NCI-H2029 treated with DMSO at 0.1 percent for 48 hours (cell line): ENCODE data around the gene ATG16L1.

ENCODE experiments used
- DNase-seq: peaks from one replicate; lab custom pipeline; 2025; lab: John Stamatoyannopoulos, UW

The ATG16L1 gene

DNA sequence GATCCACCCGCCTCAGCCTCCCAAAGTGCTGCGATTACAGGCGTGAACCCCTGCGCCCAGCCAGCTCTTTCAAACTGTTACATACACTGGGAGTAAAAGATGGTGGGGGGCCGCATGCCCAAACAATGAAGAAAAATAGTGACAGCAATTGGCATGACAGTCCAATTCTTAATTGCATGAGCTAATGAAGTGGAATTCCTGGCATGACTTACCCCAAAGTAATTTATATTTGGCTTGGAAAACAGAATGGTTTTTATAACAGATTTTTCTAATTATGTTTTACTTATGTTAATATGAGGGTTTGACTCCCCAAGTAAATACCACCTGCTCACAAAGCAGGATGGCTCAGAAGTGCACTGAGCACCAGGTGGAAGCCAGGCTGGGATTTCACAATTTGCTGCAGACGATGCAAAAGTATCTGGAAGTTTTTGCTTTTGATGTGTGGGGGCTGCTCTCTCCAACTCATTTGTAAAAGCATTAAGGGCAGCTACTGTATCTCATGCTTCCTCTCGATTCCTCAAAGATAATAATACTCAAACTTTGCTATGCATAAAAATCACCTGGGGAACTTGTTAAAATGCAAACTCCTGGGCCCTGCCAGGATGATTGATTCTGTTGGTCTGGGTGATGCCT lies 24.0 kb upstream of the ATG16L1 start:
- no peak for DNase-seq

DNA sequence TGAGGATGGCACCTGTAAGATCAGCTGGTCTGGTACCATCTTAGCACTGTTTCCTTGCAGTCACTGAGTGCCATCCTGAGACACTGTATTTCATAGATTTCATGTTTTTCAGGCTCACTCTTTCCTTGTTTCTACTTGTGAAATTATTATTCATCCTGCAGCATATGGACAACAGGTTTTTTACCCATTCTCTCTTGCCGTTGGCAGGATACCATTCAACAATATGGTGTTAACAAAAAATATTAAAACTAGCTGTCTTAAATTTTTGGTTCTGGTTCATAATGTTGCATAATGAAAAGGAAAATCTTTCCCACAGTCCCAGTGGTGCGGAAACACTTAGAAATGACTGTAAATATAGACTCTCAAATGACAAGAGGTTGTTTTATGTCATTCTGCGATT lies 23.1 kb upstream of the ATG16L1 start:
- DNase-seq, result no peak

DNA sequence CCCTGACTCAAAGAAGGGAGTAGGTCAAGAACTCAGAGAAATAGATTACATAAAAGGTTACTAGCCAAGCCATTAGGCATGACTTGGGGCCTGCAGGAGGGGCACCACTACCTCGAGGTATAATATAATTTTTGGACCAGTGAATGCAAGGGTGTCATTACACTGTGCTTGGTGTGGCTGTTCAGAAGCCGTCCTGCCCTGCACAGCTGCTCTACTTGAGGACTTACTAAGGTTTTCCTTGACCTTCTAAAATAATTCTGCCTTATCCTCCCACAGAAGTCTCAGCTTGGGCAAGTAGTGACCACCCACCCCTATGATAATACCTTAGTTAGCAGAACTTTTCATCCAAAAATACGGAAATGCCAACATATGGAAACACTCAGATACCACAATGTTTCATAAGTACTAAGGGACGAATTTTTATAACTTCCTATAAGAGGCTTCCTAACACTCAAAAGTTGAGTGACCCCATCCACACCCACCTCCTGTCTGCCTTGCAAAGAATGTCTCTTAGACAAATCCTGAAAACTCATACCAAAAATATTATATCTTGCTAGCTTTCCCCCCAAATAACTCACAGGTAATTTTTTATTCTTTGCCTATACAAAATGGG lies 17.7 kb upstream of the ATG16L1 start:
- DNase-seq, result no peak

DNA sequence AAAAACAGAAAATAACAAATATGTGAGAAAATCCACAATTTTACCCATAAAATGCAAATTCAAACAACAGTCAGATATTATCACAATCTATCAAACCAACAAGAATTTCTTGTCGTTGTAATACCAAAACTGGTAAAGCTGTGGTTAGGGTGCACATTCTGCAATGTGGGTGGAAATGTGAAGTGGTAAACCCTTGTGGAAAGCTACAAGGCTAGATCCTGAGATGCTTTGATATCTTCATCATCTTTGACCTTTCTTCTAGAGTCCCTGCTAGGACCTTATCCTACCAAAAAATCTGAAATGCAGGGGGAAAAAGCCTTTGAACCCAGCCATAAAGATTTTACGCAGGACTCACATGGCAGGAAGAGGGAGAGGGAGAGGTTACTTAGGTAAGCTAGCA lies 17.2 kb upstream of the ATG16L1 start:
- no peak for DNase-seq

DNA sequence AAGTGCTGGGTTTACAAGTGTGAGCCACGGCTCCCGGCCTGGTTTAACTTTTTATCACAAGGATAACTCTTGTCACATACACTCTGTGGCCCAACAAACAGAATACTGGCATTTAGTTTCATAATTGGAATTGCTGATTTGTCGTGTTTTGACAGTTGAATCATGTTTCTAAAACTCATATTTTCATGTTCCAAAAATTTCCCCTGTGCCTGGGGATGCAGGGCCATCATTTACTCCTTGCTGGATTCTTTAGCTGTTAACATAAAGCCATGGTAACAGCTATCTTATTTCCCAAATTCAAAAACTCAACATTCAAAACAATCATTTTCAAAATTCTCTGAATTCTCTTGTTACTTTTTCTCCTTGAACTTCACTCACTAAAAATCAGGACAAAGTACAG lies 16.5 kb upstream of the ATG16L1 start:
- no peak for DNase-seq

DNA sequence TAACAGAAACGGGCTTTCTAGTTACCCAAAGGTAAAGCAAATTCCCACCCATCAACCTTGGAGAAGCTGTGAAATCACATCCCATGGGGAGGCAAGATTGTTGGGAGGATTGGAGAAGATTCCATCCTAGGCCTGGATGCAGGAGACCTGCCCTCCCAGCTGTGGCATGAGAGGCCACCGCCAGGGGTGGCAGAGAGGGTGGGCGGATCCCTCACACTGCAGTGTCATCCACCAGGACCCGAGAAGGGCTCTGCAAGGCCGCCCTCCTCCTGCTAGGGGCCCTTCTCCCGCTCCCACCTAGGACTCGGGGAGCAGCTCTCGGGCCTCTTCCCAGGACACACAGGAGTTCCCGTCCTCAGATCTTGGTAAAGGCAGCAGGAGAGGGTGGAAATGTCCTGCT lies 15.5 kb upstream of the ATG16L1 start:
- no peak for DNase-seq

DNA sequence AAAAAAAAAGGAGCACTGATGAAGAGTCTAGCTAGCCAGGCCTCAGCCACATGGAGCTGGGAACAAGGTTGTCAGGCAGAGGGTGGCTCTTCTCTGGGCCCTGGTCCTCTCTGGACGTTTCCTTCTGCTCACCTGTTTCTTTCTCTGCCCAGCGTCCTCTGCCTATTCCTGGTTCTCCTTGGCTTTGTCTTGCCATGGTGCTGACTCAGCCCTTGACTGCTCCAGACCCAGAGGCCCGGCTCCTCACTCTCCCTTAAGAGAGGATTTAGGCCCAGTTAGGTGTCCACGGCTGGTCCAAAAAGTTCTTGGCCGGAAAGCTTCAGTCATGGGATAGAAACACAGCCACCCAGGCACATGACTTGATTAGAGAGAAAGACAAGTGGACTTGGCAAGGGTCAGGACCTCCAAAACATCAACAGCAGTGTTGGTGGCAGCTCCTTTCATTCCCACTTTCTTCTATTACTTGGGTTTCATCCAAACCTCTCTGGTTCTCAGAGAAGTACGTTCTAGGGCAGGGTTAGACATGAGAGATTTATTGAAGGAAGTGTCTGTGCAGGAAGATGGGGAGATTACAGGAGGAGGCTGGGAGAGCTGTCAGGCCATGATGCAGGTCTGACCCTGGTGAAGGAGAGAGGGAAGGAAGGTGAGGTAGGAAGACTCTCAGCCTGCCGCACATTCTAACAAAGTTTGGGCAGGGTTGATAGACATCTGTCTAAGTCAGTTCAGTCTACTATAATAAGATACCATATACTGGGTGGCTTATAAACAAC lies 14.5 kb upstream of the ATG16L1 start:
- DNase-seq, result no peak

DNA sequence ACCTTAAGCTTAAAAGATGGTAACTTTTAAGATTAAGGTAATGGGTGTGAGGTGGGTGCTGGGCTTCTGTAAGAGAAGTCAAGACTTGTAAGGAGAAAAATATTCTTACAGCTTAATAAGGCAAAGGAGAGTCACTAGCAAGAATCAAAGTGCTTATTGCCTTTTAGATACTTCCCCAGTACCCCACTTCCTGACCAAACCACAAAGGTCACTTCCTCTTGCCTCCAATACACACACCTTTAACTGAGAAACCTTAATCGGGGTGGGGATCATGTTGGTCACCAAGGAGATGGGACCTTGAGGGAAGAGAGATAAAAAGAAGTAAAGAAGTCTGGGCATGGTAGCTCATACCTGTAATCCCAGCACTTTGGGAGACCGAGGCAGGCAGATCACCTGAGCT lies 10.6 kb upstream of the ATG16L1 start:
- DNase-seq, result no peak

DNA sequence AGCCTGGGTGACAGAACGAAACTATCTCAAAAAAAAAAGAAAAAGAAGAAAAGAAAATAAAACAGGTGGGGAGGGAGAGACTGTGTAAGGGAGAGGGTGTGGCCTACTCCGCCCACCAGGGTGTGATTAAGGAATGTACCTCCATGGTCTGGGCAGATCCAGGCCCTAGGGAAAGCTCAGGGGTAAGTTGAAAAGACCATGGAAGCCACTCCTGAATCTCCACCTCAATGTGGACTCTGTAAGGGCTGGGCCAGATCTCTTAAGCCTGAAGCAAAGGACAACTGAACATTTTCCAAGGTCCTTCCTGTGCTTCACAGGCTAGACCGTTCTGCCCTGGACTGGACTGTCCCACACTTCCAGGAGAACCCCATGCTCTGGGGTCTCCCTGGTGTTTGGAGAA lies 9.7 kb upstream of the ATG16L1 start:
- DNase-seq, result no peak

DNA sequence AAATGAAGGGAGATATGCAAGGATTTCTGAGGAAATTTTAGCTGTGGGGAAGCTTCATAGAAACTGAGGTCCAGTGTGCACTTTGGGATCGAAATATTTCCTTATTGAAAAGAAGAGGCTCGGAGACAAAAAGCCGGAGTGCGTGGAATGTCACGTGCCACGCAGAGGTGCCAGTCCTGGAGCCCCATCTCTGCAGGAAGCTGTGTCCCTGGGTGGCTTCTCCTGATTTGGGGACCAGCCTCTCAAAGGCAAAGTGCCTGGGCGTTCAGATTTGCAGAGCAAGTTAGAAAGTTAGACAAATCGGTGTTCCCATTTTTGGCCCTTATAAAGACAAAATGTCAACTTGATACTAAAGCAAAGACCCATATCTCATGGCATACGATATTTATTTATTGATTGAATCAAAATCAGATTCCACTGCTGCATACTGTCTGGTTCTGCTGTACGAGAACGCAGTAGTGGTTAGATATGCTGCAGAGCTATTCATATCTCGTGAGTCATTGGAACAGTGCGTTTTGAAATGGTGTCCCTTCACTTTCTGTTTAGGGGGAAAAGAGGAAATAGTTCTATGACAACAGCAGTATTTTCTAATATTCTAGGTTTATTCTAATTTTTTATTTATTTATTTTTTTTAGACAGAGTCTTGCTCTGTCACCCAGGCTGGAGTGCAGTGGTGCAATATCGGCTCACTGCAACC lies 9.1 kb upstream of the ATG16L1 start:
- DNase-seq, result no peak

DNA sequence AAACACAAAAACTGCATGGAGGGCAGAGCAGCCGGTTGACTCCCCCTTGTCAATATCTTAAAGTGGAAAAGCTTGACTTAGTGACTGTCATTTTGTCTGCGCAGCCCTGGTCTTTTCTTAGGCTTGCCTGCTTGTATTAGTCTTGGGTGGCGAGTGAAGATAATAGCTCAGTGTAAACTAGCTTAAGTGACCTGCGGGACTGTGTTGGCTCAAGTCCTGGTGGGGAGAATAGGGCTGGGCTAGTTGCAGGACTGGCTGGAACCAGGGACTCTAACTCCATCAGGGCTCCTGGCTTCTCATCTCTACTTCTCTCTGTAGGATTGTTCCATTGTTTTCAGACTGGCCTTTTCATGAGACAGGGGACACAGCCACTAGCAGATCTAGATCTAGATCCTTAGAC lies 8.1 kb upstream of the ATG16L1 start:
- no peak for DNase-seq

DNA sequence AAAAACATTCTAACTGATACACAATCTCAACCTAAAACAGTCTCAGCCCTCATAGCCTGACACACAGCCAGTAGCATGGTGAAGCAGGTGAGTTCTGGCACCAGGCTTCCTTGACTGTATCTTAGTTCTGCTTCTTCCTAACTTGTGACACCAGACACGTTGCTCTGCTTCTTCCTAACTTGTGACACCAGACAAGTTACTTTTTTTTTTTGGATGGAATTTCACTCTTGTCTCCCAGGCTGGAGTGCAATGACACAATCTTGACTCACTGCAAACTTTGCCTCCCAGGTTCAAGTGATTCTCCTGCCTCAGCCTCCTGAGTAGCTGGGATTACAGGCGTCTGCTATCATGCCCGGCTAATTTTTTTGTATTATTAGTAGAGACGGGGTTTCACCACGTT lies 6.7 kb upstream of the ATG16L1 start:
- no peak for DNase-seq

DNA sequence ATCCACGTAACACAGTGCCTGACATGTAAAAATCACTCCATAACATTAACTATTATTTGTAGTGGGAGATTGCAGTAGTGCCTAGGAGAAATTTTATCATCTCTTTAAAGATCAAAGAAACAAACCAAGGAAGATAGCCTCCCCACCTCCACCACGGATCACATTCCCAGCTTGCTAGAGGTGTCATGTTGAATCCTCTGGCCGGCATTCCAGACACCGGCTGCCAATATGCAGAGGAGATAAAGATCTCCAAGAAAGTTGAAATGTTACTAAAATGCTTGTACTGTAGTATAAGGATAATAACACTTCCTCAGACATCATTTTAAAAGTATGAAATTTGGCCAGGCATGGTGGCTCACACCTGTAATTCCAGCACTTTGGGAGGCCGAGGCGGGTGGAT lies 6.1 kb upstream of the ATG16L1 start:
- DNase-seq, result no peak

DNA sequence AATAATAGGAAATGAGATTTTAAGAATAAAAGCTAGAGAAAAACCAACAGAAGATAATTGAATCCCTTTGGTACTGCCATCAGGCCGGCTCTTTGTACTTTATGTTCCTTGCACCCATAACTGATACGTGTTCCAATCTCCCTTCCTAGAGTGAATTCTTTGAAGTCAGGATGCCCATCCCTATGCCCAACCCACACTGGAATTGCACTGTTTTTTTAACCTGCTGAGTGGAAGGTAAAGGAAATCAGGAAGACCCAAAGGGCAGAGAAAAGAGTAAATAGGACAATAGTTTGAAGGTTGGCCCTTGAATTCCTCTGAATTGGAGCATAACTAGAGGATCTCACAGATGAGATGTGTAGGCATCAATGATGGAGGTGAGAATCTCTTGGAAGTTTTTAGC lies 4.4 kb upstream of the ATG16L1 start:
- no peak for DNase-seq

DNA sequence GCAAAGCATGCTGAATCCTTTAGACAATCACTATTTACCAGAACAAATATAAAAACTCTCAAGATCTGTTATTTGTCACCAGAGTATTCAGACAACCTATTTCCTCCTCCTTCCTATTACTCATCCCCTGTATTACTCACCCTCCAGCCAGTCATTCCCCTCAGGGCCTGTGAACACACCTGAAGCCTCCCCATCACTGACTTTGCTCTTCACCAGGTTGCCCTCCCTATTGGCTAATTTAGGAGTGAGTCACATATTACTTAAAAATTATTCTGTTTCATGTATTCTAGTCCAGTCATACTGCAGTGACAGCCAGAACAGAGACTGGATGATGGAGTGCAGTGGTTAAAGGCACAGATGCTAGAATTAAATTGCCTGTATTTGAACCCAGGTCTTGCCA lies 3.7 kb upstream of the ATG16L1 start:
- no peak for DNase-seq

DNA sequence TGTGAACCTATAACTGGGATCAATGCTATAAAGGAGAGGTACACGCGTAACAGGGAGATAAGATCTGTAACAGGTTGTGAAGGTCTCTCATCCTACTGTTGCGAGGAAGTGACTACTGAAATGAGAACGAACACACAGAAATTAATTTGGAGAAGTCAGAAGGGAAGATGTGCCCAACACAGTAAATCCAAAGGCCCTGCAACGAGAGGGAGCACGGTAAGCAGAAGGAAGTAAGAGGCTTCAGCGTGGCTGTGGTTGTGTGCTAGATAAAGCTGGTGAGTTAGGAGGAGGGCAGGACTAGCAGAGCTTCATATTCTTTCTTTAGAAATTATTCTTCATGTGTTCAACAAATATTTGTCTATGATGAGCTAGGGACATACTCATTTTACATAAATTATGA lies 2.5 kb upstream of the ATG16L1 start:
- no peak for DNase-seq

DNA sequence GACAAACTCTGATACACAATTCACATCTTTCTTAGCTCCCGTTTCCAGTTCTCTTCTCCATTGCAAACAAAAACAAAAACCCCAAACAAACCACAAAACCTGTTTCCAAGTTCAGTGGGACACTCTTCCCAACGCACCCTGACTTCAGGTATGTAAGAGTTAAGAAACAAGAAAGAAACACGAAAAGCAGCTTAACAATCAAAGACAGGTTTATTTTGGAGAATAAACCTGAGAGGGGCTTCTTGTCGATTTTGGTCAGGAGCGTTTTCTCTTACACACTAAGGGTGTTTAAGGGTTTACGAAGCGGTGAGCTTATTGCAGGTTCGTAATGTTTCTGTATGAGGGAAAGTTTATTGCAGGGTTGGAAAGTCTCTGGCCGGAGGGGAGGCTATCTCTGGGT lies 905 bp upstream of the ATG16L1 start:
- no peak for DNase-seq

DNA sequence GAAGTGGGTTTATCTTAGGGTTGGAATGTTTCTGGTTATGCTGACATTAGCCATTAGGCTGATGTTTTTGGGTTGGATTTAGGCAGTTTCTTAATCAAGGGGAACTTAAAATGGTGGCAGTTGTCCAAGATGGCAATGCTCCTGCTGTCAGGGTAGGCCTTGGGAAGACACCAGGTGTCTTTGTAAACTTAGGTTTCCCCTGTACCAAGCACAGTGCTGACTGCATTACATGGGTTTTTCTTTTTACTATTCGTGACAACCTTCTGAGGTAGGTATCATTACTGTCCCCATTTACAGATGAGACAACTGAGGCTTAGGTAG lies 528 bp upstream of the ATG16L1 start:
- DNase-seq, result no peak

DNA sequence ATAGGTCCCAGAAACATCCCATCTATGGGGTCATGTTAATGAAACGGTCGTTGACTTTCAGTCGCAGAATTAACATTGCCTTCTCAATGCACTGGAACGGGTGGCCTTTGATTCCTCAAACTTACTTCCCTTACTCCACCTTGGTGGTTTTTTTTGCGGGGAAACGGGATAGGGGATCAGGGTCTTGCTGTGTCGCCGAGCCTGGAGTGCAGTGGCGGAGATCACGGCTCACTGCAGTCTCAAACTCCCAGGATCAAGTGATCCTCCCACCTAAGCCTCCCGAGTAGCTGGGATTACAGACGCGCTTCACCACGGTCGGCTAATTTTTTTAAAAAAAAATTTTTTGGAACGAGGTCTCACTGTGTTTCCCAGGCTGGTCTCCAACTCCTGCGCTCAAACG lies 754 bp downstream of the ATG16L1 start:
- DNase-seq, result no peak

DNA sequence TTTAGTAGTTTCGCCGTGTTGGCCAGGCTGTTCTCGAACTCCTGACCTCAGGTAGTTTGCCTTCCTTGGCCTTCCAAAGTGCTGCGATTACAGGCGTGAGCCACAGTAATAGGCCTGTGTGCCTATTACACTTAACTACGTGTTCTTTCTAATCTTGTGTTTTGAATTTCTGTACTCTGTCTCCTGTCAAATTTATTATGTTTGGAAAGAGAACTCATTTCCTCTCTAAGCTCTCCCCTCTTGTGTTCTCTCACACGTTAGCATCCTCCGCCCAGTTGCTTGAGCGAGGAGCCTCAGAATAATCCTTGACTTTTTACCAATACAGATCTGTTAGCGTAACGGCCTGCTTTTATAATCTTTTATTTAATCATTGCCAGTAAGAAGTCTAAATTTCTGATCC lies 3.7 kb downstream of the ATG16L1 start:
- no peak for DNase-seq

DNA sequence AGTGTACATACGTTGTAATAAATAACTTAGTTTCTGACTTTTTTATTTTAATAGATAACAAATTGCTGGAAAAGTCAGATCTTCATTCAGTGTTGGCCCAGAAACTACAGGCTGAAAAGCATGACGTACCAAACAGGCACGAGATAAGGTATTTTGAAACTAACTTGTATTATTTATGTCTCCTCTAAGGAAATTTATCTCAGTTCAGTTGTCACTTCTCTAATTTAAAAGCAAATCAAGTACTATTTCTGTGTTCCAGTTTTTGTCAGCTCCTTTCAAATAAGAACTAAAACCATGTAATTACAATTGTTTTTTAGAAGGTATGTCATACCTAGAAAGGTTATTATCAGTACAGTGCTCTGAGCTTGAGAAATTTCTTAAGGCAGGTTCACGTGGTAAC lies 4.6 kb downstream of the ATG16L1 start:
- DNase-seq, result no peak

DNA sequence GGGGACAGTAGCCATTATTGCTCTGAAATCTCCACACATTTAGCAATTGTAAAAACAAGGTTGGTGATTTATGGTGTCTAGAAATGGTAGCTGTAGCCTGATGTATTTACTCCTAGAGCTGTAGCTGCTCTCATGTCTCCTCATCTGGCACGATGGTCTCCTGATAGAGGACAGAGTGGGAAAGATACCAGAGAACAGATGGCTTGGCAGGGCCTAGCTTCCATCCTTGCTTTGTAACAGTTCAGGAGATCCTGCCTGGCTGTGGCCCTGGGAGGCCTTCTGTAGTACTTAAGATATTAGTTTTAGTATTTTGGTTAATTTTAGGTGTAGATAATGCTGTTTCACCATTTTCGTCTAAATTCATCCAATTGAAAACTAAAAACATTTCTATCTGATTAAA lies 6.7 kb downstream of the ATG16L1 start:
- DNase-seq, result no peak

DNA sequence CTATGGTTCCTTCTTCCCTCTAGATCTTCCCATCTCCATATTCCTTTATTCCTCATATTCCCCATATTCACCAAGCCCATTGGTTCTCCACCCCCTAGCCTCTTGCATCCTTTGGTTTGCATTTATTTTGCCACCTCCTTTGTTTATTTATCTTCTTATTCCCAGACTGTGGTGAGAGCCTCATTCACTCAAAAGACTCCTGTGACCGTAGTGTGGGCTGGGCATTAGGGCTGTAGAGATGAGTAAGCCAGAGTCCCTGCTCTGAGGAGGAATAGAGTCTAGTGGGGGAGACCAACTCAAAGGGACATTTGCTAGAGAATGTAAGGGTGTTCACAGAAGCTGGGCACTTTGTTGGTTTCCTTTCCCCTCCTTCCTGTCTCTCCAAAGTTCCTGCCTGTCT lies 8.3 kb downstream of the ATG16L1 start:
- DNase-seq, result no peak
